Activated CD4-positive, alpha-beta T cell treated with anti-CD3 and anti-CD28 coated beads for 48 hours (primary cell): Measurements from ENCODE around the gene NFU1.
"Not testable (repeated sequence)": the region's sequence is repeated elsewhere in the genome, so short reads cannot be mapped to it uniquely, and the experiment has no call there.

Experiments
- DNase-seq: peaks from one replicate; pipeline ENCODE4 v3.0.0-alpha.2; 2020

The NFU1 gene

DNA sequence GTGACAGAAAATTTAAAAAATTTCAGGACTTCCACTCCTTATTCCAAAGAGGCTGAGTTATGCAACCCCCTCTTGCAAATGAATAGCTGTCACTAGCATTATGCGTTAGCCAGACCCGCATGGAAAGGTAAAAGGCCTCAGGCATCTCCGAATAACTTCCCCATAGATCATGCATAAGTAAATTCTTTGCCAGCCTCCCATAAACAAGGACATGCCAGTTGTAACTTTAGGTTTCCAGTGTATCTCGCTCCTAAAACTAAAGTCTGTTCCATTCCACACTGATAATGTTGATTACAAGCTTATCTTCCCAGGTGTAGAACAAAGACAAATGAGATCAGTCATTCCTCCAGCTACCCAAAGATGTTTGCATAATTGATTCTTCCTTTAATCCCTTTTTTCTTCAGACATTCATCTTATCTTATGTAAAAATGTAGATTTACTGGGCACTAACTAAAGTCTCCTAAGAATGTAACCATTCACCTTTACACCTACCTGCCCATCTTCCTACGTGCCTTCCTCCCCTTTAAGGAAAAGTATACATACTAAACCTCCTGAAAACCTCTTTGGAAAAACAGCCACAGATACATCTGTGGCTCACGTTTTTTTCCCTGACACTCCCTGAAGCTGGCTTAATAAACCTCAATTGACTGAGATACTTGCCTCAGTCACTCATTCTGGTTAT lies 13.6 kb upstream of the NFU1 start:
- DNase-seq = no peak

DNA sequence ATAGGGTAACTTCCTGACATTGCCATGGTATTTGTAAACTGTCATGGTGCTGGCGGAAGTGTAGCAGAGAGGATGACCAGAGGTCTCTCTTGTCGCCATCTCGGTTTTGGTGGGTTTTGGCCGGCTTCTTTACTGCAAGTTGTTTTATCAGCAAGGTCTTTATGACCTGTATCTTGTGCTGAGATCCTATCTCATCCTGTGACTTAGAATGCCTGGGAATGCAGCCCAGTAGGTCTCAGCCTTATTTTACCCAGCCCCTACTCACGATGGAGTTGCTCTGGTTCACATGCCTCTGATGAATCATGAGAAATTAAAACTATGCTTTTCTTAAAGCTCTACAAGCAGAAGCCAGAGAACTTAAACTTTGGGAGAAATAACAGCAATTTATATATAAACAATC lies 12.7 kb upstream of the NFU1 start:
- no peak for DNase-seq

DNA sequence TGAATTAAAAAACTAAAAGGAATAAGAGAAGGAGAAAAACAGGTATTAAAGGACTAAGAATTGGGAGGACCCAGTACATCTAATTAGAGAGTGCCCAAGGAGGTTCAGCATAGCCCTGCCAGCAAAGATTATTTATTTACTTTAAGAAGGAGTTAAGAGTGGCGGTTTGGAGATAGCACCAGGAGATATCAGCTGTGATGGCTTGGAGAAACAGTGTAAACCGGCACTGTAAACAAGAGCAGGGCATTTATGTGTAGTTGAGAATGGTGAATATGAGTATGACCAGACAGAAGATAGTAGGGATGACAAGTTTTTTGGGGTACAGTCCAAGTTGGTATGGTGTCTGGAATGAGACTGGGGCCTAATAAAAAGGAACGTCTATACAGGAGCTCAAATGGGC lies 6.4 kb upstream of the NFU1 start:
- not testable (repeated sequence) for DNase-seq

DNA sequence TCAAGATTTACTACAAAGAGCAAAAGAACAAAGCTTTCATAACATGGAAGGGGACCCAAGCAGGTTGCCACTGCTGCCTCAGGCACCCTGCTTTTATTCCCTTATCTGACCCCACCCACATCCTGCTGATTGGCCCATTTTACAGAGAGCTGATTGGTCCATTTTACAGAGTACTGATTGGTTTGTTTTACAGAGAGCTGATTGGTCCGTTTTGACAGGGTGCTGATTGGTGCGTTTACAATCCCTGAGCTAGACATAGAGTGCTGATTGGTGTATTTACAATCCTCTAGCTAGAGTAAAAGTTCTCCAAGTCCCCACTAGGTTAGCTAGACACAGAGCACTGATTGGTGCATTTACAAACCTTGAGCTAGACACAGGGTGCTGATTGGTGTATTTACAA lies 2.3 kb upstream of the NFU1 start:
- peak; percentile 9 for DNase-seq

DNA sequence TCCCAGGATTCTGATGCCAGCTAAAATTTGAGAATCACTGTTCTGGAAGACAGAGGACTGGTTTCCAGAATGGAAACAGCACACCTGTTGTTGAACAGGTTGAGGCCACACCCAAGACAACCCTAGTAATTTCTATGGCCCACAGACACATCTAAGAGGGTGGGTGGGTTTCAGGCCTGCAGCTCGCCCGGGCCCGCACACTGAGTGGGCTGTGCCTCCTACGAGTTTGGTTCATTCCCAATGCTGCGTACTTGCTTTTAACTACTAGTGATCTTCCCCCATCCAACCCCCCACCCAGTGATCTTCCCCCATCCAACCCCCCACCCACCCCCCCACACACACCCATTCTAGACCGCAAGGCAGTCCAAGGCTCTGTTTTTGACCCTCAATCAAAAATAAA lies 1.3 kb upstream of the NFU1 start:
- DNase-seq = no peak

DNA sequence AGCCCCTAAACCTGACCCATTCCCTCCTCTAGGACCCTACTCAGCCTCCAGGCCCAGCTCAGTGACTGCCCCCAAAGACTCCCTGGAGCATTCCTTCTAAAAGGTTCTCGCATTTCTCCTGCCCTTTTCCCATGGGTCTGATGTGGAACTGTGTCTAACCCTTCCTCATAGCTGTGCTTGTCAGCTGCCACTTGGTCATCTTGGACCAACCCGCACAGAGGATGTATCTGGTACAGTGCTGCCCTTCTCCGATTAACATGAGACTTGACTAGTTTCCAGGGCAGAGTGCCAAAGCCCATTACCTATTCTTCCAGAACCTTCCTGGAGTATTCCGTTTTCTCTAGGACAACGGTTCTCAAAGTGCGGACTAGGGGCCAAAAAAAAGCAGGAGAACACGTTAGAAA lies 518 bp upstream of the NFU1 start:
- DNase-seq = no peak

DNA sequence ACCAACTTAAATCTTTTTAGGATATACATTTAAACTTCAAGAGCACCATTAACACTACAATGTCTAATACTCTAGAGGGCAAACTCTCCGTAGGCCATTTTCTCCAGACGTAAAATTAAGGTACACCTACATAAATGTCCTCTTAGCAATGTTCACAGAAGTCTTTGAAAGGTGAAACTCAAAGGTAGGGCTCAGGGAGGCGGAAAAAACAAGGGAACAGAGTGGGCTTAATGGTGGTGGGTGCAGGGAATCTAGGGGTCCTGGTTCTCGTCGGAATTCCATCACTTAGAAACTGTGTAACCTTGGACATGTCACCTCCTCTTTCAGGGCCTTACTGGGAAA lies 668 bp downstream of the NFU1 start:
- DNase-seq = no peak

DNA sequence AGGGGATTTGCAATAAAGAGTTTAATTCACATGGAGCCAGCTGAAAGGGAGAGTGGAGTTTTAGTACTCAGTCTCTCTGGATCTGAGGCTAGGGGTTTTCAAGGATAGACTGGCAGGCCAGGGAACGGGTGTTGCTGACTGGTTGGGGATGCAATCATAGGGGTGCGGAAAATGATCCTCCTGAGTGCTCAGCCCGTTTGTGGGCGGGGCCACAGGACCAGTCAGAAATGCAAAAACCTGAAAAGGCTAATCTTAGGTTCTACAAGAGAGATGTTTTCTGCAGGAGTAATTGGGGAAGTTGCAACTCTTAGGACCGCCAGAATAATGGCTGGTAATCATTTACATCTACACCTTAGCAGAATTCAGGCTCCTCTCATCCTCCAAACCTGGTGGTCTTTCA lies 2.5 kb downstream of the NFU1 start:
- DNase-seq = no peak

DNA sequence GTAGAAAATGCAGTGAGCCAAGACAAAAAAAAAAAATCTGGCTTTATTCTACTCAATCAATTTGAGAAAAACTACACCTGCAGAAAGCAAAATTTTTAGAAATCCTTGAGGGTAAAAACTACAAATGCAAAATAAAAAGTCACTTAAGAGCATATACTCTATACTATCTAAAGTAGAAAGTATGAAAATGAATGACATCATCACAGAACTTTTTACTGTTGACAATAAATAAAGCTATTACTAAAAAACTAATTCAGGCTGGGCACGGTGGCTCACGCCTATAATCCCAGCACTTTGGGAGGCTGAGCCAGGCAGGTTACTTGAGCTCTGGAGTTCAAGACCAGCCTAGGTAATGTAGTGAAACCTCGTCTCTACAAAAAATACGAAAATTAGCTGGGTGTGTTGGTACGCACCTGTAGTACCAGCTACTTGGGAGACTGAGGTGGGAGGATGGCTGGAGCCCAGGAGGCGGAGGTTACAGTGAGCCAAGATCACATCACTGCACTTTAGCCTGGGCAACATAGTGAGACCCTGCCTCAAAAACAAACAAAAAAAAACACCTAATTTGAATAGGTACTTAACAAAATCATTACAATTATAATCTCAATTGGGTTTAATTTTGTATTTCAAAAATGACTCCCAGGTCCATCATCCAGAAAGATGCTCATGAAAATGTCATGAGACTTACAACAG lies 7.6 kb downstream of the NFU1 start:
- no peak for DNase-seq

DNA sequence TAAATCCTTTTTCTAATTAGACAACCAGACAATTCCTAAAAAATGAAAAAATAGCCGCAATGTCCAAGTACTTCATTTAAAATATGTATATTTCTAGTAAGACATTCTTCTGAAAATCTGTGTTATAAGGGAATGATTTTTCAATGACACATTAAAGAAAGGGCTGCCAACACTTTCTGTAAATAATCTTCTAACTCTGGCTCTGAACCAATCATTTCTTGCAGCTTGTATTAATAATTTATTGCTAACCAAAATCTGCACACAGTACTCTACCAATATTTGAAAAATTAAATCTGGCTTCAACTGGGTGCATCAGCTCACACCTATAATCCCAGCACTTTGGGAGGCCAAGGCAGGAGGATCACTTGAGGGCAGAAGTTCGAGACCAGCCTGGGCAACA lies 8.3 kb downstream of the NFU1 start:
- DNase-seq = no peak

DNA sequence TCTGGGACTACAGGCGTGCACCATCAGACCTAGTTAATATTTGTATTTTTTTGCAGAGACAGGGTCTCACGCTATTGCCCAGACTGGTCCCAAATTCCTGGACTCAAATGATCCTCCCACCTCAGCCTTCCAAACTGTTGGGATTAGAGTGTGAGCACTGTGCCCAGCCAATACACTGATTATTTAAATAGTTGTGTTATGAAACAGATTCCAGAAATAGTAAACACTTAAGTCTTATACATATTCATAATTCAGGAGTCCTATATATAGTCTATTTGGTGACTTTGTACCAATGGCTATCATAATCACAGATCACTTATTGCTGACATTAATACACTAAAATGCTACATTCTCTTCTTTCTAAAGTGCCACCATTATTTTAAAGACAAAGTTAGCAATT lies 12.8 kb downstream of the NFU1 start:
- no peak for DNase-seq

DNA sequence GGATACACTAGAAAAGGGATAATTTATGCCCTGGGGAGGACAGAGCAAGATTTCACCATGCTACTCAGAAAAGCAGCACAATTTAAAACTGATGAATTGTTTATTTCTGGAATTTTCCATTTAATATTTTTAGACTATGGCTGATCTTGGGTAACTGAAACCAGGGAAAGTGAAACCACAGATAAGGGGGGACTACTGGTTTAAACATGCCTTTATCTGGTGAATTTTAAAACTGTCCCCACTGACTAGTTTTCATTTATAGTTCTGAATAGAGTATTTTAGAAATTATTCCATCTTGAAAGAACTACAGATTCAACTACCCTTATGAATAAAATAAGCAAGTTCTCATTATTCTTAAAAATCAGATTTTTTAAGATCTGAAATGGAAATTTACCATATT lies 15.0 kb downstream of the NFU1 start:
- no peak for DNase-seq

DNA sequence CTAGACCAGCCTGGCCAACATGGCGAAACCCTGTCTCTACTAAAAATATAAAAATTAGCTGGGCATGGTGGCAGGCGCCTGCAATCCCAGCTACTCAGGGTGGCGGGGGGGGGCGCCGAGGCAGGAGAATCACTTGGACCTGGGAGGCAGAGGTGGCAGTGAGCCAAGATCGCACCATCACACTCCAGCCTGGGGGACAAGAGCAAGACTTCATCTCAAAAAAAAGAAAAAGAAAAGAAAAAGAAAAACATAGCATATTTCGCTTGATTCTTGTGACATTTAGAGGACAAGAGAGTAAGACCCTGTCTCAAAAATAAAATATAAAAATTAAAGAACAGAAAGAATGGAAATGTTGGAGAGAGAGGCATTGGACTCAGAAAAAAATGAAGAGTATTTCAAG lies 18.1 kb downstream of the NFU1 start:
- not testable (repeated sequence) for DNase-seq

DNA sequence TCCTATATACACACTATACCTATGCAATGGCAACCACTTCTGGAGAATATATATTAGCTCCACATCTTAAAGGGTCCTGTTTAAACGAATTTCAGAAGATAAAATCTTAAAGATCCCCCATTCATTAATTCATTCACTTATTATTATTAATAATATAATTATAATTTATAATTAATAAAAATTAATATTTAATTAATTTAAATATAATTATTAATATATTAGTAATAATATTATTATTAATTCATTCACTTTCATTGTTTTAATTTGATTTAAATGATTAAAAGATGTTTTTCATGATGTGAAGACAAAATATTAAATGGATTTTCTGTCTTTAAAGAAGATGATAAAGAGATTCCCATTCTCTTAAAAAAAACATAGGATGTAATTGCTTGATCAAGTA lies 21.1 kb downstream of the NFU1 start:
- DNase-seq = no peak

DNA sequence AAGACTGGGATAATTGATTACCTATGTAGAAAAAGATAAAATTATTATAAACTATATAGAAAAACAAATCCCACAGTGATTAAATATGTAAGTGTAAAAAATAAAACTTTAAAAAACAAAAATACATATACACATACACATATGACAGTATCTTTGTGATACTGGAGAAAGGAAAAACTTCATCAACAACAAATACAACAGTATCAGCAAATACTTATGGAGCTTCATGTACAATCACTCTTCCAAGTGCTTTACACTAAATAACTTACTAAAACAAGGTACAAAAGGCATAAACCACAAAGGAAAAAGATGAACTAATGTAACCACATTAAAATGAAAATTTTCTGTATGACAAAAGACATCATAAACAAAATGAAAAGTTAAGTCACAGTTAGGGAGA lies 26.1 kb downstream of the NFU1 start:
- DNase-seq = no peak

DNA sequence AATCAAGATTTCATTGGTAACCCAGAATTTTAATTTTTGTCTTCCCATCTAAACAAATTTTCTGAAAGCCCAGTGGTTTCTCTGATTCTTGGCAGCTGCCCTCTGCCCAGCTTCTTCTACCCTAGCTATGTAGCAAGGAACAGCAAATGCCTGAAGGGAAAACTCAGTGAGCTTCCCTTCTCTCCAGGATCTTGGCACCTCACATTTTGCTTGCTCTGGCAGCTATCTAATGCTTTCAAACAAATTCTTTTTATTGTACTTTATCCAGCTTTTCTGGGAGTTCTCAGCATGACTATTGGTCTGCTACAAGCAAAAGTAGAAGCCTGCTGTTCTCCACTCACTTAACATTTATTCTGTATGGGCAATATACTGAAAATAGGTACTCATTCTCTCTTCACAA lies 31.9 kb downstream of the NFU1 start:
- no peak for DNase-seq

DNA sequence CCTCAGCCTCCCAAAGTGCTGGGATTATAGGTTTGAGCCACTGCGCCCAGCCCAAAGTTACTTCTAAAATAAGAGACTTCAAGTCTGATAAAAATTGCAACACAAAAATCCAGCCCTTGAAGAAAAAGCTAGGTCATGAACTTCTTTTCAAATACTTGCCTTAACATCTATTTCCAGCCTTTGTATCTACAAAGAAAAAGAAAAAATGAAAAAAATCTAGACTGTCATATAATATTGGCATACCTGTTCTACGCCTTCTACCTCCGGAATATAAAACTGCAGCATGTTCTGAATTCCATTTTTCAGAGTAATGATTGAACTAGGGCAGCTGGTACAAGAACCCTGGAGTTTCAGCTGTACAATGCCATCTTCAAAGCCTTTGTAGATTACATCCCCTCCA lies 37.1 kb downstream of the NFU1 start:
- DNase-seq = no peak

DNA sequence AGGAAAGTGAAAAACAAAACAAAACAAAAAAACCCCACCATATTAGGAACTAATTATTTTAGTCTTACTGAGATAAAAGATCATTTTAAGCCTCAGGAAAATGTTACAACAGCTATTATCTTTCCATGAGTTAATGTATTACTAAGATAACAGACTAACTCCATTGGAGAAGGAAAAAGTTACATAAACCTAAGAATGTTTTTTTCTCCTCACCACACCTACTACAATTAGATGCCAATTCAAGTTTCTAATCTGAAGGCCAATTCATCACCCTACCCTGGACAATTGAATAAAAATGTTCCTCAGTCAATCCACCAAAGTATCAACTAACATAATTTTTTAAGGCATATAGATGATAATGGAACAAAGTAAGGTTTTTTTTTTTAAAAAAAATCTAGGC lies 40.0 kb downstream of the NFU1 start:
- DNase-seq = no peak

DNA sequence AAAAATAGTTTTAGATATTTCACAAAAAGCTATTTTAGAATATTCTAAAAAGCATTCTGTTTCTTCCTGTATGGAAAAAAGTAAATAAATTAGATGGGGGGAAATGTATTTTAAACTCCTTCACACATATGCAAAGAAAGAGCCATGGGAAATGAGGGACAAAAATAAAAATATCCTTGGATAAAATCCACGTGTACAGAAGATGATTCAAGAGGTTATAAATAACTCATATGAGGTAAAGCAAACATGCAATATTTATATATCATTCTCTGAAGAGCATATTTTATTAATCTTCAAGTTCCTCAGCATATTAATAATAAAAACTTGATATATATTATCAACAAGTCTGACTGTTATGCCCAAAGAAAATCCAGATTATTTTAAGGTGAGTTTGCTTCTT lies 41.4 kb downstream of the NFU1 start:
- DNase-seq = no peak

DNA sequence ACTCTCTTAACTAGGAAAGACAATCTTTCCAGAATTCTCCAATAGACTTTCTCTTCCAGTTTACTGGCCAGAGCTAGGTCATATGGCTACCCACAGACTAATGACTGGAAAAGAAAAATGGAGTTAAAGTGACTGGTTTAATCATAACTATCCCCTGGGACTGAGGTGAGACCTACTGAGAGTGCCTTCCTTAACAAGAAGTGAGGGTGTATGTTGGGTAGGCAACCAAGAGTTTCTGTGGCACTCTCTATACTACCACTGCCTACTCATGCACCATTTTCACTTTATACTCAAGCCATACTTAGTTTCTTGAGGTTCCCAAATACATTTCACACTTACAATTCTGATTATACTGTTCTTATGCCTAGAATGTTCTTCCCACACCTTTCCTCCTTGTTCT lies 43.3 kb downstream of the NFU1 start:
- DNase-seq = no peak

DNA sequence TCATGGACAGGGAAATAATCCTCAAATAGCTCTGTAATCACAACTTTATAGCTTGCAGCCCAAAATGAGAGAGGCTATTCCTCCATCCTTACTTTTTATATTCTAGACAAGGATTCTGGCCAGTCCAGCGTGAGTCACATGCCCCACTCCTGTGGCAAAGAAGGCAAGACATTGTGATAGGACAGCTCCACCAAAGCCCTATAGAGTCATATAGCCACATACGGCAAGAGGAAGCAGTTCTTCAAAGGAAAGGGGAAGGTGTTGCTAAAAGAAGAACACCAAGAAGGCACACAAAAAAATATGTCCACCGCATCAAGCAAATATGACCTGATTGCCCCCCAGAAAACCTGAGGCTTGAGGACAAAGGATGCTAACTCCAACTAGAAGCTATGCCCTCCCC lies 46.8 kb downstream of the NFU1 start:
- DNase-seq = no peak

DNA sequence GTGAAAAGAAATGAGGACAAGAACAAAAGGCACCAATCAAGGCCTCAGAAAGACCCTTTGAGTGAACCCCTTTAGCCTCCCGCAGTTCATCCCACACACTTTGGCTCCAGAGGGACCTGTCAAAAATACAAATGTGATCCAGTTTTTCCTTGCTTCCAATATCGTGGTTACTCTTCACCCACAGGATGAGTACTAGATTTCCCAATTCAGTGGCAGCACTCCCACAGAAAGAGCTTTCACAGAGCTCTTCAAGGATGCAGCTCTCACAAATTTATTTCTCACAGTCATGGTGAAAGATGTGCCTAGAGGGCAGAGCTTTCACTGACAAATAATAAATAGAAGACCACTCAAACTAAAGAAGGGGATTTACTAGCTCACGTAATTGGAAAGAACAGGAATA lies 47.2 kb downstream of the NFU1 start:
- DNase-seq = no peak

DNA sequence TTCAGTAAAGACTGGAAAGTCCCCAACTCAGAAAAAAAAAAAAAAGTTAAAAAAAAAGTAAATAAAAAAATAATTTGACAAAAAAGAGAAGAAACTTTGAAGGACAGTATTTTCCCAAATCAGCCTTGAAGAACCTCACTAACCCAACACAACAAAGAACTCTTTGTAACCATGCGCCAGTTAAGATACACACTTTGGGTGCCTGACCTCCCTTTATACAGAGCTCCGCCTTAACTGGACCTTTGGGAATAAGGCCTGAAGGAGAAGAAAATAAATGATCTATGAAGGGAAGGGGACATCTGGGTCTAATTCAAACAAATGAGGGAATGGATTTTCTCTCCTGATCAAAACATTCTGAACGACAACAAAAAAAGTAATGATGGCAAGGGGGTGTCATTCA lies 48.0 kb downstream of the NFU1 start:
- no peak for DNase-seq

DNA sequence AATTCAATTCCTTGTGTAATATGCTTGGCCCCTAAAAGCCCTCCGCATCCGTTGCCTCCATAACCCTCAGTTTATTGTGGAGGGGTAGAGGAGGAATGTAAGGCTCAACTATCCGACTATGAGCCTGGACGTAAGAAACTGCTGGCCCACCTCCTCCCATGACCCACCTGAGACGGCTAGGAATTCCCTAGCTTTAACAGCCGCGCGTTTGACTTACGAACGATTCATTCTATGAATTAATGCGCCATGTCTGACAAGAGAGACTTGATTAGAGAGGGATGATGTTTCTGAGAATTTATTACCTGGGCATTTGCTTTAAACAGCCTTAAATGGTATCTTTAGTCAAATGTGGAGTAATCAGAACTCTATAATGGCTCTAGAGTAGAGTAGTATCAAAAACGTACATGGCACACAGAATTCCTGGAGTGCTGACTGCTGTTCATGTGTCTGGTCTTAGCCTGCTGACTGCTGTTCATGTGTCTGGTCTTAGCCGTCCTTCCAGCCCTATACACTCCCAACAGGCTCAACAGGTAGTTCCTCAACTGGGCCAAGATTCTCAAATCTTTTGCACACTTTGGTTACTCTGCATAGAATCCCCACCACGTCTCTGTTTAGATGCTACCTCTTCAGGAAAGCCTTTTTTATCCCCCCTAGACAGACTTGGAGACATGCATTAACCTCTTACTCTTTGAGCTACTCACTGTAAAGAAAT lies 49.3 kb downstream of the NFU1 start:
- no peak for DNase-seq
